BLaER1 treated with 17β-estradiol and CSF1 and Interleukin-3, amounts not matched to agents 10 nM and 100 nM (cell line): ENCODE data around the gene IGSF10.

Source experiments
- H3K27ac ChIP-seq, 11 experiments: shearing (Covaris generic); formaldehyde crosslinking; 2 replicates each; pipeline ENCODE4 v1.8.1; 2022
- H3K27me3 ChIP-seq, 11 experiments: shearing (Covaris generic); formaldehyde crosslinking; 2 replicates each; pipeline ENCODE4 v1.8.1; 2022
- H3K36me3 ChIP-seq, 11 experiments: shearing (Covaris generic); formaldehyde crosslinking; 2 replicates each; pipeline ENCODE4 v1.8.1; 2022
- H3K4me1 ChIP-seq, 10 experiments: shearing (Covaris generic); formaldehyde crosslinking; 2 replicates each; pipeline ENCODE4 v1.8.1; 2022
- H3K4me2 ChIP-seq, 11 experiments: shearing (Covaris generic); formaldehyde crosslinking; 2 replicates each; pipeline ENCODE4 v1.8.1; 2022
- H3K4me3 ChIP-seq, 10 experiments: shearing (Covaris generic); formaldehyde crosslinking; 2 replicates each; pipeline ENCODE4 v1.8.1; 2022
- H3K9ac ChIP-seq, 11 experiments: shearing (Covaris generic); formaldehyde crosslinking; 2 replicates each; pipeline ENCODE4 v1.8.1; 2022
- H3K9me3 ChIP-seq, 11 experiments: shearing (Covaris generic); formaldehyde crosslinking; replicated peaks in 1 of 11; 2 replicates each; pipeline ENCODE4 v1.8.1; 2022
- H4K20me1 ChIP-seq, 11 experiments: shearing (Covaris generic); formaldehyde crosslinking; 2 replicates each; pipeline ENCODE4 v1.8.1; 2022
- Cebpa-rat ChIP-seq, 11 experiments: shearing (Covaris generic); IDR thresholded peaks; 2 replicates each; pipeline ENCODE4 v1.8.1; 2022

The IGSF10 gene

DNA sequence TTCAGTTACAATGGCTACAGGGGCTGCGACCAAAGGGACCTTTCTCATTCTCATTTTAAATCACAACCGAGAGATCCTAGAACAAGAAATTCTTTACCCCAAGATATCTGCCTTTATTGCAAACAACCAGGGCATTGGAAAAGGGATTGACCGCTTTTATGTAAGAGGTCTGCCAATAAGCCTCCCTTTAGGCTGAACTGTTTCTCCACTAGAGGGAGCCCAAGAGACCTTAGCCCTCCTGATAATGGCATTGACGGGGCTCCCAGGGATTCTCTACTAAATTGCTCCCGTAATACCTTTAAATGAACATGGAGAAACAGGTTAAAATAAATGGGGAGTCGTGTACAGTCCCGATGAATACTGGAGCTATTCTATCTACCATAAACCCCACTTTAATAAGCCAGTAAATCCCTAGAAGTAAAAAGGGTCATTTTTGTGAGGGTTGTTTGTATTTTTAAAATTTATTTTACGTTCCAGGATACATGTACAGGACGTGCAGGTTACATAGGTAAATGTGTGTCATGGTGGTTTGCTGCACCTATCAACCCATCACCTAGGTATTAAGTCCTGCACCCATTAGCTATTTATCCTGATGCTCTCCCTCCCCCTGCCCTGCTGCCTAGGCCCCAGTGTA, 7.5 kb upstream of the IGSF10 start:
- Histone ChIP-seq H3K36me3 (no peaks in the 10 kb centered on the region), H3K27ac (no peak overlapping the region), H4K20me1 (no peaks in the 10 kb centered on the region), H3K9me3 (peaks cover 0 to 7% (median 0%) of the 10 kb centered on the region in 11 experiments; a peak in 2 of 22 replicates), H3K4me2 (no peak overlapping the region), H3K9ac (no peak overlapping the region), H3K4me1 (peaks cover 0 to 8% (median 0%) of the 10 kb centered on the region in 10 experiments; a peak in 5 of 20 replicates), H3K4me3 (no peak overlapping the region), H3K27me3 (no peaks in the 10 kb centered on the region)
- TF ChIP-seq Cebpa-rat (IDR thresholded peaks at IDR 0.05) = no peak

DNA sequence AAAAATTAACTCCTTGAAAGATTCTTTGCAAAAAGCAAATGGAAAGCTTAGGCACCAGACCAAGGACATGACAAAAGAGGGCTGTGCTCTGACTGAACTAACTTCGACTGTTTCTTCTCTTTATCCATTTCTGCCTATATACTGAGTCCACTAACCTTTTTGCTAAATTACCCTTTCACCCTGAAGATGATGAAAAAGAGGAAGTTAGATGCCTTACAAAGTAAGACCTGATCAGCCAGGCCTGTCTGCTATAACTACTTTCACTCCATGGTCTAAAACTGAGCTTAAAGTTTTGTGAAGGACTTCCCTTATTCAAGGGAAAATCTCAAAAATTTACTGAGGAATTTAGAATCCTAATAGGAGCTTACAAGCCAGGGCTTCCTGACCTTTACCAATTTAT, 6.2 kb upstream of the IGSF10 start:
- Histone ChIP-seq H3K4me3 (no peak overlapping the region), H3K4me2 (no peak overlapping the region; a peak in 2 of 22 replicates), H3K27ac (no peak overlapping the region), H3K36me3 (no peaks in the 10 kb centered on the region), H4K20me1 (no peaks in the 10 kb centered on the region), H3K9ac (no peak overlapping the region), H3K4me1 (peaks cover 0 to 8% (median under 1%) of the 10 kb centered on the region in 10 experiments; a peak in 6 of 20 replicates), H3K27me3 (no peaks in the 10 kb centered on the region), H3K9me3 (peaks cover 0 to 7% (median 0%) of the 10 kb centered on the region in 11 experiments; a peak in 1 of 22 replicates)
- TF ChIP-seq Cebpa-rat (IDR thresholded peaks at IDR 0.05) = no peak

DNA sequence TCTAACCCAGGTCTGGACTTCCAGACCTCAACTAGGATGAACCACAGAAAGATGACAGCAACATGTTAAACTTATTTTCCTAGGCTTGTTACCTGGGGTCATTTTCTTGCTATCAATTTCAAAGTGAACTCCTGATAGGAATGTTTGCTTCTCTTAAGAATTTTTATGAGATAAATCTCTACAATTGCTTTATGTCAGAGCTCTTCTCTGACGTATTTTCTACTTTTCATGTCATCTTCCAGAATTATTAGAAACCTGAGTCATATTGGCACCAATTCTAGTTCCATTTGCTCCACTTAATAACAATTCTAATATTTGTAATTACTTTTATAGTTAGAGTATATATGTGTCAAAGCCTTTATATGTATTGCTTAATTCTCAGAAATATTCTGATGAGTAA, 2.1 kb upstream of the IGSF10 start:
- Histone ChIP-seq H3K9me3 (peaks cover 0 to 4% (median 0%) of the 10 kb centered on the region in 11 experiments; a peak in 1 of 22 replicates), H3K4me1 (peaks cover 0 to 11% (median 3%) of the 10 kb centered on the region in 10 experiments; a peak in 6 of 20 replicates), H3K9ac (no peak overlapping the region), H3K4me2 (no peak overlapping the region), H3K27me3 (peaks cover 0 to 5% (median 0%) of the 10 kb centered on the region in 11 experiments; a peak in 2 of 22 replicates), H3K27ac (no peak overlapping the region), H3K36me3 (no peaks in the 10 kb centered on the region), H4K20me1 (no peaks in the 10 kb centered on the region), H3K4me3 (no peak overlapping the region)
- TF ChIP-seq Cebpa-rat (IDR thresholded peaks at IDR 0.05) = no peak

DNA sequence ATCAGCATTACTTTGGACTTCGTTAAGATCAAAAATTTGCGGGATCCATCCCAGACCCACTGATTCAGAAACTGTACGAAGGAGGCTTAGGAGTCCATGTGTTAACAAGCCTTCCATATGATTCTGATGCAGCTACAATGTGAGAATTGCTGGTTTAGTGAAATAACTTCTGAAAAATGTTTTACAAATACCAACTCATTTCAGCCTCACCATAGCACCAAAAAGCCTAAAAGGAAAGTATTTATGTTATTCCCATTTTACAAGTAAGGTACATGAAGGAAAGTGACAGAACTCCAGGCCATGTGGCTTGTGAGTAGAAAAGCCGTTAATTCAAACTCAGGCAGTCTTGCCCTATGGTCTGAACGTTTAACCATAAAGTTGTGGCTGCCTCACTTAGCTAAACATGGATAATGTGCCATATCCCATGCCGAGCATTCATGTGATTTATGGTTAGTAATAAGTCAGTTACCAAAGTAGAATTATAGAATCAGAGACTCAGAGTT, 1.5 kb upstream of the IGSF10 start:
- Histone ChIP-seq H3K4me3 (no peak overlapping the region), H3K4me2 (peak overlapping the region in 1 of 11 experiments; percentile 30; a peak in 3 of 22 replicates), H4K20me1 (no peaks in the 10 kb centered on the region), H3K27me3 (peaks cover 0 to 5% (median 0%) of the 10 kb centered on the region in 11 experiments; a peak in 2 of 22 replicates), H3K9me3 (peaks cover 0 to 4% (median 0%) of the 10 kb centered on the region in 11 experiments; a peak in 1 of 22 replicates), H3K9ac (no peak overlapping the region), H3K36me3 (no peaks in the 10 kb centered on the region), H3K4me1 (peaks cover 0 to 10% (median 3%) of the 10 kb centered on the region in 10 experiments; a peak in 6 of 20 replicates), H3K27ac (no peak overlapping the region)
- TF ChIP-seq Cebpa-rat (IDR thresholded peaks at IDR 0.05) = no peak

DNA sequence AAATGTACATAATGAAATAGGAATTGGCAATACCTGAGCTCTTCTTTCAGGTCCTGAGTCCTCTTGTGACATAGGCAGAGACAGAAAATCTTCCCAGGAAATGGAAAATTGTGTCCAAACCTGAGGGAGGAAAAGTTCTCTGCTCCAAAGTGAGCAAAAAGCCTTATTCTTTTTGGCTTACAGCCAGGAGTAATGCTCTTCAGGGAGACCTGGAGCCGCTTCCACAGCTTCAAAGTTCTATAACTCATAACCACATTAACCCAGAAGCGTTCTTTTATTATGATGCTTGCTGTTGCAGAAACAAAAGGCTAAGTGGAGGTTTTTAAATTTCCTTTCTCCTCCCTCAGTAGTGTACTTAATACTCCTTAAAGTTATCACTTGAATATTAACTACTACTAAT, 633 bp downstream of the IGSF10 start:
- Histone ChIP-seq H3K4me3 (no peak overlapping the region), H3K4me2 (no peak overlapping the region), H3K36me3 (no peaks in the 10 kb centered on the region)

DNA sequence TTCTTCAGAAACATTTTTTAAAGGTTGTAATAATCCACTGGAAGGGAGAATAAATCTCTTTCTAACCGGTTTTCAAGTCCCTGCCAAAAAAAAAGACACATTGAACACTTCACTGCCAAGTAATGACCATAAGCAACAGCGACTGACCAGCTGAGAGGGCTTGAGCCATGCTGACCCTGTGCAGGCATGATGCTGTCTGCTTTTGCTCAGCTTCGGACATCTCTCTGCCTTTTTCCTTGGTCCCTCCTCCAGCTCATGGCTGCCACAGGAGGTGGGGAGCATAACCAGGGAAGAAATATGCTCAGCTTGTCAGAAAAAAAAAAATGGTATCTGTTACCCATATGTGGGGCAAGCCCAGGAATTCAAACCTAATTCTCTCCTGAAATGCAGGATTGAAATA, 1.5 kb downstream of the IGSF10 start:
- Histone ChIP-seq H3K4me2 (no peak overlapping the region), H3K9me3 (peaks cover 0 to 4% (median 0%) of the 10 kb centered on the region in 11 experiments; a peak in 1 of 22 replicates), H3K4me1 (peaks cover 0 to 6% (median 0%) of the 10 kb centered on the region in 10 experiments; a peak in 3 of 20 replicates), H3K36me3 (no peaks in the 10 kb centered on the region), H3K4me3 (no peak overlapping the region), H3K9ac (no peak overlapping the region), H3K27me3 (peaks cover 0 to 5% (median 0%) of the 10 kb centered on the region in 11 experiments; a peak in 2 of 22 replicates), H4K20me1 (no peaks in the 10 kb centered on the region), H3K27ac (no peak overlapping the region)
- no peak for TF ChIP-seq Cebpa-rat (IDR thresholded peaks at IDR 0.05)

More for the DNA sequence above, 633 bp downstream of the IGSF10 start:
- H3K9ac ChIP-seq = no peak overlapping the region
- no peak for TF ChIP-seq Cebpa-rat (IDR thresholded peaks at IDR 0.05)
- no peak overlapping the region for H3K27ac ChIP-seq
- H3K27me3 ChIP-seq = peaks cover 0 to 5% (median 0%) of the 10 kb centered on the region in 11 experiments; a peak in 2 of 22 replicates
- H4K20me1 ChIP-seq = no peaks in the 10 kb centered on the region
- peaks cover 0 to 4% (median 0%) of the 10 kb centered on the region in 11 experiments; a peak in 1 of 22 replicates for H3K9me3 ChIP-seq
- peaks cover 0 to 6% (median 0%) of the 10 kb centered on the region in 10 experiments; a peak in 3 of 20 replicates for H3K4me1 ChIP-seq

DNA sequence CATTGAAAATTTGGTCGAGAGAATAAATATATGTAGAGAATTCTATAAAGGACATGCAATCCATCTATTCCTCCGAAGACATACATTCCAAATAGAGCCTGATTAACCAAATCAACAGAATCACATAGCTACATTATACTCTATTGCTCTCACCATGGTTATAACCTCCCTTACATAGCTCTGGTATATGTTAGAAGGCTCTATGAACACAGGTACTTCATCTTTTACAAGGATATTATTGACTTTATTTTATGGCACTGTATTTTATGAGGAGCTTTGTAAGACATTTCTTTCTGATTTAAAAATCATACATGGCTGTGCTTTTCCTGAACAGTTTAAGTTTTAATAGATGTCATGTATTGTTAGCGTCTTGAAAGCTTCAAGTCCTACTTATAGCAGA, 4.8 kb downstream of the IGSF10 start:
- H3K4me3 ChIP-seq = no peak overlapping the region
- H3K27me3 ChIP-seq = peaks cover 0 to 3% (median 0%) of the 10 kb centered on the region in 11 experiments; a peak in 2 of 22 replicates
- H3K4me1 ChIP-seq = peaks cover 0 to 4% (median 0%) of the 10 kb centered on the region in 10 experiments; a peak in 1 of 20 replicates
- no peak overlapping the region for H3K27ac ChIP-seq
- no peak overlapping the region for H3K4me2 ChIP-seq
- peaks cover 0 to 3% (median 0%) of the 10 kb centered on the region in 11 experiments; a peak in 1 of 22 replicates for H3K9me3 ChIP-seq
- H4K20me1 ChIP-seq = no peaks in the 10 kb centered on the region
- no peak overlapping the region for H3K9ac ChIP-seq
- no peak for TF ChIP-seq Cebpa-rat (IDR thresholded peaks at IDR 0.05)
- no peaks in the 10 kb centered on the region for H3K36me3 ChIP-seq

DNA sequence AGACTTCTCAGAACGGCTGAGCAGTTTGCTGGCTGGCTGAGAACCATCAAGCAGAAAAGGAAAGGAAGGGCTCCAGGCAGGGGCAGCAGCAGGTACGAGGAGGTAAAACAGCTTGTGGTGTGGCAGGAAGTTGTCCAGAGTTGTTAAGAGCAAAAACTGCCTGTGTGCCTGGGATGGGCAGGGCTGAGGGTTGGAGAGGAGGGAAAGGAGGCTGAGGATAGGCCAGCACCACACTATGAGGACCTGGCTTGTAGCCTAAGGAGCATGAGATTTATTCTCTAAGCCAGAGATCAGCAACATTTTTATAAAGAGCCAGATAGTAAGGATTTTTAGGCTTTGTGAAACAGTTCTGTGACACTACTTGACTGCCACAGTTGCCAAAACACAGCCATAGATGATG, 8.0 kb downstream of the IGSF10 start:
- H3K4me1 ChIP-seq = no peaks in the 10 kb centered on the region
- H3K36me3 ChIP-seq = no peaks in the 10 kb centered on the region
- H3K9me3 ChIP-seq = peaks cover 0 to 8% (median 0%) of the 10 kb centered on the region in 11 experiments; a peak in 2 of 22 replicates
- H3K27me3 ChIP-seq = no peaks in the 10 kb centered on the region
- H3K9ac ChIP-seq = no peak overlapping the region
- no peaks in the 10 kb centered on the region for H4K20me1 ChIP-seq
- no peak overlapping the region for H3K4me3 ChIP-seq
- no peak overlapping the region for H3K27ac ChIP-seq
- no peak overlapping the region for H3K4me2 ChIP-seq
- TF ChIP-seq Cebpa-rat (IDR thresholded peaks at IDR 0.05) = no peak

DNA sequence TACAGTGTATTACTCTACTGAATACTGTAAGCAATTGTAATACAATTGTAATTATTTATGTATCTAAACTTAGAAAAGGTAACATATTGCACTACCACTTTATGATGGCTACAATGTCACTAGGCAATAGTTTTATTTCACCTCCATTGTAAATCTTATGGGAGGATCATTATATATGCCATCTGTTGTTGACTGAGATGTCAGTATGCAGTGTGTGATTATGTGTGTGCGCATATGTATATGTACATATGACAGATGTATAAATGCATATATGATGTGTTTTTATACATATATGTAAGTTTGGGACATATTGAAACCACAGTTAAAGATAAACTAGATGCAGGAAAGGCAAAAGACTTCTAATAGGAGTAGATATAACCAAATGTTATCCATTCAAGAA, 8.5 kb downstream of the IGSF10 start:
- Histone ChIP-seq H3K4me1 (no peaks in the 10 kb centered on the region), H3K9me3 (peaks cover 0 to 9% (median 0%) of the 10 kb centered on the region in 11 experiments; a peak in 2 of 22 replicates), H4K20me1 (no peaks in the 10 kb centered on the region), H3K27ac (no peak overlapping the region), H3K4me2 (no peak overlapping the region), H3K9ac (no peak overlapping the region), H3K36me3 (no peaks in the 10 kb centered on the region), H3K27me3 (no peaks in the 10 kb centered on the region), H3K4me3 (no peak overlapping the region)
- no peak for TF ChIP-seq Cebpa-rat (IDR thresholded peaks at IDR 0.05)
